Activated T-helper 17 cell treated with anti-CD3 and anti-CD28 coated beads, Interleukin-2, amount 50 U/mL, for 72 hours (primary cell): ENCODE data around the gene AUTS2. TPM values are rescaled to one million over a fixed set of nuclear protein-coding genes. Genes with fewer than 3 reads are reported as not detected.

Experiments used
- ATAC-seq: fragments of 150-1000 bp; cut with Tn5 transposase; replicated peaks from 2 replicates; pipeline ENCODE4 v1.10.0; 2021; ENCODE audit warnings: mild to moderate bottlenecking, moderate library complexity
- H3K27ac Mint-ChIP-seq: one replicate; pipeline ENCODE4 v1.8.0; 2022; ENCODE audit warnings: mixed read lengths
- H3K27me3 Mint-ChIP-seq: one replicate; pipeline ENCODE4 v1.8.0; 2022; ENCODE audit warnings: mixed read lengths
- H3K36me3 Mint-ChIP-seq: one replicate; pipeline ENCODE4 v1.8.0; 2022; ENCODE audit warnings: low read depth, mild to moderate bottlenecking, mixed read lengths
- H3K4me1 Mint-ChIP-seq: one replicate; pipeline ENCODE4 v1.8.0; 2022; ENCODE audit warnings: mixed read lengths
- H3K4me3 Mint-ChIP-seq: one replicate; pipeline ENCODE4 v1.8.0; 2022; ENCODE audit warnings: mild to moderate bottlenecking, mixed read lengths
- H3K9me3 Mint-ChIP-seq: one replicate; pipeline ENCODE4 v1.8.0; 2022; ENCODE audit warnings: mixed read lengths
- total RNA-seq, 2 donors: library from RNA; stranded (reverse); gene quantifications; one replicate each; pipeline ENCODE4 v1.2.3, GENCODE V29; 2022

AUTS2 gene
- total RNA-seq, 2 donors from 2014 or later, result 20.1 to 39.9 TPM

GRCh38 chr7:69803699-69804516, 205.6 kb downstream of the AUTS2 start:
- Mint-ChIP-seq H3K36me3 (no peaks in the 10 kb centered on the region), H3K4me3 (peak overlapping the region; percentile 47), H3K4me1 (peaks cover 6% of the 10 kb centered on the region), H3K27me3 (peaks cover 4% of the 10 kb centered on the region), H3K27ac (peak overlapping the region; percentile 81), H3K9me3 (no peaks in the 10 kb centered on the region)
- peak; percentile 83 for ATAC-seq

- Mint-ChIP-seq H3K27ac (peak overlapping the region; percentile 81), H3K4me3 (peak overlapping the region; percentile 47), H3K9me3 (no peaks in the 10 kb centered on the region)
These were observed 206.7 kb downstream of the AUTS2 start for GRCh38 chr7:69804962-69805361.

GRCh38 chr7:69808391-69808790, 210.1 kb downstream of the AUTS2 start:
- Mint-ChIP-seq H3K27me3 (peaks cover 5% of the 10 kb centered on the region), H3K4me3 (no peak overlapping the region), H3K36me3 (no peaks in the 10 kb centered on the region), H3K9me3 (peaks cover 3% of the 10 kb centered on the region), H3K4me1 (peaks cover 6% of the 10 kb centered on the region), H3K27ac (no peak overlapping the region)
- ATAC-seq, result no peak

More at GRCh38 chr7:69804962-69805361, 206.7 kb downstream of the AUTS2 start:
- ATAC-seq, result no peak
- Mint-ChIP-seq H3K4me1 (peaks cover 6% of the 10 kb centered on the region), H3K36me3 (no peaks in the 10 kb centered on the region), H3K27me3 (peaks cover 4% of the 10 kb centered on the region)

- Mint-ChIP-seq H3K36me3 (no peaks in the 10 kb centered on the region), H3K4me3 (no peak overlapping the region), H3K27ac (no peak overlapping the region), H3K27me3 (peaks cover 5% of the 10 kb centered on the region), H3K9me3 (peaks cover 3% of the 10 kb centered on the region), H3K4me1 (no peaks in the 10 kb centered on the region)
- no peak for ATAC-seq
These were observed 213.4 kb downstream of the AUTS2 start for GRCh38 chr7:69811476-69812308.

DNA sequence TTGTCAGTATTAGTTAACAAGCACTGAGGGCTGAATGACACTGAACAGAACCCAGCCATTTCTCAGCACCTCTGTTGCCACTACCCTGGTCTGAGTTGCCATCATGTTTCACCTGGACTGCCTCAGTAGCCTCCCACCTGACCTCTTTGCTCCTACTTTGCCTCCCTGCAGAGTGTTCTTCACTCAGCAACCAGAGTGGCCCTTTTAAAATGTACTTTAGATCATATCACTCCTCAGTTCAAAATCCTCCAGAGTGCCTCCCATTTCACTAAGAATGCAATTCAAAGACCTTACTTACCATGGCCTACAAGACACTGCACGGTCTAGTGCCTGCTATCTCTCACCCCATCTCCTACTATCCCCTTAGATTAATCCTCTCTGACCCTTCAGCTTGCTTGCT, 214.5 kb downstream of the AUTS2 start:
- H3K27ac Mint-ChIP-seq, result no peak overlapping the region
- peaks cover 3% of the 10 kb centered on the region for H3K9me3 Mint-ChIP-seq
- H3K4me1 Mint-ChIP-seq, result no peaks in the 10 kb centered on the region
- H3K27me3 Mint-ChIP-seq, result peaks cover 5% of the 10 kb centered on the region
- no peak for ATAC-seq
- no peak overlapping the region for H3K4me3 Mint-ChIP-seq
- H3K36me3 Mint-ChIP-seq, result no peaks in the 10 kb centered on the region

DNA sequence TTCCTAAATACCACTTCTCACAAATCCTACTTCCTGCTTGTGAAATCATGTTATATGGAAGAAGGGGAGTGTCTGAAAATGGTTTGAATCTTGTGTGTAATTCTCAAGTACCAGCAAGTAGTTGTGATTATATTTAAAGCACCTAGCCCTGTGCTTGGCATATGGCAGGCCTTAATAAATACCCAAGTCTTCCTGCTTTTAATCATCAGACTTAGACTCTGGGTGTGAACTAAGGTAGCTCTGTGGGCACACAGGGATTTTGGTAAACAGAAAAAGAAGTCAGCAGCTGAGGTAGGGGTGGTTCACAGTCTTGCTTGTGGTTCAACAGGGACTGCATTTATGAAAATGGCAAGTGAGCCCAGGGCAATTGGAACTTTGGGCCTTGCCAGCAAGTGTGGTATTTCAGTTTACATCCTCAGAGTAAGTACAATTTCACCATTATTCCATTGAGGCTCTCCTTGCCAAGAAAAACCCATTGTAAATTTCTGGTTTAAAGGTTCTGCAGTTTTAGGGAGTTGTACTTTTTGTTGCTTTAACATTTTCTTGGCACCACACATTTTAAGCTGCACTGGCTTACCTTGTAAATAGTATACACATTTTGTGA, 215.5 kb downstream of the AUTS2 start:
- H3K36me3 Mint-ChIP-seq, result no peaks in the 10 kb centered on the region
- H3K9me3 Mint-ChIP-seq, result peaks cover 3% of the 10 kb centered on the region
- no peak for ATAC-seq
- peaks cover 5% of the 10 kb centered on the region for H3K27me3 Mint-ChIP-seq
- H3K4me3 Mint-ChIP-seq, result no peak overlapping the region
- no peaks in the 10 kb centered on the region for H3K4me1 Mint-ChIP-seq
- no peak overlapping the region for H3K27ac Mint-ChIP-seq

DNA sequence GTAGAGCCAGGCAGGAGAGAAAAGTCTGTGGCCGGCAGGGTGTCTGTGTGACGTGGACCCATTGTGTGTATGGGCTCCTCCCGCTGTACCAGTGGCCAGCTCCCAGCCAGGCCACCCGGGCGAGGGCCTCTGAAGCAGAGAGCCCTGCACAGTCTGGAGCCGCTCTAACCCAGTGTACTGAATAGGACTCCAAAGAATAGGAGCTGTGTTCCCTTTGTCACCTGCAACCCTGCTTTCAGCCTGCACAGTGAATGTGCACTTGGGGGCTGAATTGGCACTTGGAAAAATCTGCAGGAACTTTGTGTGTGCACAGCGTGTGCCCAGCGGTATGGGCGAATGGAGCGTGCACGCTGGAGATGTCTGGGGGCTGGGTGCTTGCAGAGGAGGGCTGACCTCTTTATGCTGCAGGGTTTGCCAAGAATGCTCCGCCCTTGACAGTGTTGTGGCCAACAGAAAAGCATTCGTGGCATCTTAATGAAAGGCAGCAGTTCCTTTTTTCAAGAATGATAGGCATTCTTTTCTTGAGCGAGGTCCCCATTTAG, 216.2 kb downstream of the AUTS2 start:
- peaks cover 5% of the 10 kb centered on the region for H3K27me3 Mint-ChIP-seq

GRCh38 chr7:69816501-69816900, 218.2 kb downstream of the AUTS2 start:
- no peak overlapping the region for H3K4me3 Mint-ChIP-seq
- no peaks in the 10 kb centered on the region for H3K36me3 Mint-ChIP-seq

More for the DNA sequence above, 216.2 kb downstream of the AUTS2 start:
- H3K4me1 Mint-ChIP-seq, result no peaks in the 10 kb centered on the region
- peaks cover 3% of the 10 kb centered on the region for H3K9me3 Mint-ChIP-seq
- H3K27ac Mint-ChIP-seq, result no peak overlapping the region
- no peak overlapping the region for H3K4me3 Mint-ChIP-seq
- H3K36me3 Mint-ChIP-seq, result no peaks in the 10 kb centered on the region
- ATAC-seq, result no peak

DNA sequence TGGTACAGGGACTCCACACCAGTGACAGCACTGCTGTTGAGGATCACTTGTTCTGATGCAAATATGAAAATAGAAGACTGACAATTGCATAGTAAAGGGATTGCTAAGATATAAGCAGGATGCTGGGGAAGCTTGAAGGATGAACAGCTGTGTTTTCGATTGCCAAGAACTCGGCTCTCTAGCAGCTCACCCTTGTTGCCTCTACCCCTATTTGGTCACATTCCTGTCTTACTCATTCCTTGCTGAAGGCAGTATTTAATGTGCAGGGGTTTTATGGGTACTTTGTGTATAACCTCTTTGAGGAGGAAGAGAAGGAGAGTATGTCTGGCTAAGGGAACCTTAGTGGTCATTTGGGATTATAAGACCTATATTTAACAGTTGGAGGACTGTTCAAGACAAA, 218.8 kb downstream of the AUTS2 start:
- Mint-ChIP-seq H3K27me3 (no peaks in the 10 kb centered on the region), H3K9me3 (no peaks in the 10 kb centered on the region), H3K27ac (no peak overlapping the region), H3K4me1 (no peaks in the 10 kb centered on the region), H3K36me3 (no peaks in the 10 kb centered on the region), H3K4me3 (no peak overlapping the region)
- ATAC-seq, result no peak

More at GRCh38 chr7:69816501-69816900, 218.2 kb downstream of the AUTS2 start:
- no peaks in the 10 kb centered on the region for H3K4me1 Mint-ChIP-seq
- H3K27ac Mint-ChIP-seq, result no peak overlapping the region
- H3K9me3 Mint-ChIP-seq, result peaks cover 1% of the 10 kb centered on the region
- H3K27me3 Mint-ChIP-seq, result peaks cover 3% of the 10 kb centered on the region
- ATAC-seq, result no peak

DNA sequence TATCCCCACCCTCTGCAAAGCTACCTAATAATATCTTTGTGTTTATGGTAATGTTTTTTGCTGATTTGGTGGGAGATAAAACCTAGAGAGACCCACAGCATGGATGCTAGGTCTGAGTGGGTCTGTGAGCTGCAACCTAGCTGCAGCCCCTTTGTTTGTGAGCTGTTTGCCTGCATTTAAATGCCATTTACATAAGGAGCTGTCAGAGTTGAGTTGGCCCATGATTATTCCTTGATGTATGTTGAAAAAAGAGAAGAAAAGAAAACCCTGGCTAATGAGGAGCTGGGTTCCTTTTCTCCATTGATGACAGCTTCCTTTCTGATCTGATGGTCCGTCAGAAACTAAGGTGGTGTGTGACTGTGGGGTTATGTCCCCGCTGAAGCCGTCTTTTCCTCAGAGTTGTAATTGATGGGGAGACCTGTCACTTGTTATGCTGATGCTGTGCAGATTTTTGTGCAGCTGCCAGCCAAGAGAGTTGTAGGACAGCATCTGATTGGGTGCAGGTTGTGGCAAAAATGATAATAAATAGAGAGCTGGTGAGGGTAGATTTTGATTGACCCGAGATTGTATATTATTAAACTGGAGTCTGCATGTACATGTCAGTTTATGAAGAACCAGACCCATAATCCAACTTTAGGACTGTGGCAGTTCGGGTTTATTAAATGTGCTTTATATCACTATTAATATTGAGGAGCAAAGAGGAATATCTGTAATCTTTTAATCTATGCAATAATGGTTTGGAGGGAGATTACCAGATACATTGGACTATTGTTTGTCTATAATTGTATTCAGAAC, 219.8 kb downstream of the AUTS2 start:
- ATAC-seq, result no peak
- no peaks in the 10 kb centered on the region for H3K27me3 Mint-ChIP-seq
- no peak overlapping the region for H3K4me3 Mint-ChIP-seq
- H3K27ac Mint-ChIP-seq, result no peak overlapping the region
- H3K36me3 Mint-ChIP-seq, result no peaks in the 10 kb centered on the region
- H3K4me1 Mint-ChIP-seq, result no peaks in the 10 kb centered on the region
- no peaks in the 10 kb centered on the region for H3K9me3 Mint-ChIP-seq

DNA sequence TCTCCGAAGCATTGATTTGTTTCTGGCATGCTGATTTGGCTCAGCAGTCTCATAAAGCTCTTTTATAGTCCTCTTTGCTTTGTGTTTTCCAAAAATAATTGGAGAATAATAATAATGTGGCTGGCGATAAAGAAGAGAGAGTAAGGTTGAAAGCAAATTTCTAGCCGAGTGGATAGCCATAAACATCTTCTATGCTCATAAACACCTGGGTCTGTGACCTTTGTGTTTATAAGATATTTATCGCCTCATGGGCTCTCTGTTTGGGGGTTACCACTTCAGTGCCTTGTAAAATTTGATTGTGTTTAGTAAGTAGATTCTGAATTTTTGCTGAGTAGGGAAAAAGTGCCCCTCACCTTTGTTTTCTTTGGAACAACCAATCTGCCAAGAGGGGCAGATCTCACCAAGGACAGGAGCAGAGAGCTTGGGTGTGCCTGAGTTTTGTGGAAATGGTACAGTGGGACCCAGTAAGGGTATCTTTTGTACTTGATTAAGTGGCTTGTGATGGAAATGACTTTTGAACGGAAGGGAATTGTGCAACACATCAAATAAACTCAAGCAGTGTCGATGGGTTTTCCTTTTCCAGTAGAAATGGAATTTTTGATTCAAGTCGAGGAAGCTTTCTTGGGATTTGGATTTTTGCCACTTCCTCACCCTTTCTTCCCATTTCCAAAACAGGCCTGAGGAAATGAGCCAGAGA, 220.5 kb downstream of the AUTS2 start:
- Mint-ChIP-seq H3K4me1 (no peaks in the 10 kb centered on the region), H3K27ac (no peak overlapping the region), H3K4me3 (no peak overlapping the region), H3K27me3 (no peaks in the 10 kb centered on the region), H3K36me3 (no peaks in the 10 kb centered on the region), H3K9me3 (no peaks in the 10 kb centered on the region)
- no peak for ATAC-seq

DNA sequence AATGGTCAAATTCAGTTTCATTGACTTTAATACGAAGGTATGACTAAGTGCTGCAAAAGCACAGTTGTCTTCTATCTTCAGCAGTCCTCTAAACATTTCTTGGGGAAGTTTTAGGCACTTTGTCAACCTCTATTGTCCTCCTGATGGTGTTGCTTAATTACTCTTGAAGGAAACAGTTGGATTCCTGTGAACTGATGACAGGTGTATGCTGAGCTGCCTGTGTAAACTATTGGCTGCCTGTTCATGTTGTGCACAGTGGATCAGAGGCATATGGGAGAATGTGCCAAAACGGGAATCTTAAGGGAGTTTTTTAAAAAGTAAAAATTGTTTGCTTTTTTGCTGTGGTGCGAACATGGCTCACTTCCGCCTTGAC, 221.0 kb downstream of the AUTS2 start:
- H3K36me3 Mint-ChIP-seq, result no peaks in the 10 kb centered on the region
- H3K4me1 Mint-ChIP-seq, result no peaks in the 10 kb centered on the region
- no peak for ATAC-seq
- H3K4me3 Mint-ChIP-seq, result no peak overlapping the region
- no peak overlapping the region for H3K27ac Mint-ChIP-seq
- no peaks in the 10 kb centered on the region for H3K9me3 Mint-ChIP-seq
- no peaks in the 10 kb centered on the region for H3K27me3 Mint-ChIP-seq

GRCh38 chr7:69820479-69821192, 222.4 kb downstream of the AUTS2 start:
- peaks cover 5% of the 10 kb centered on the region for H3K4me1 Mint-ChIP-seq
- ATAC-seq, result no peak
- H3K27me3 Mint-ChIP-seq, result no peaks in the 10 kb centered on the region
- no peaks in the 10 kb centered on the region for H3K36me3 Mint-ChIP-seq
- no peak overlapping the region for H3K27ac Mint-ChIP-seq
- H3K9me3 Mint-ChIP-seq, result no peaks in the 10 kb centered on the region
- H3K4me3 Mint-ChIP-seq, result no peak overlapping the region
